GM10266 (cell line): Measurements from ENCODE around the gene HOXD8.

Source experiments
- DNase-seq: peaks from one replicate; pipeline ENCODE4 v3.0.0; 2012; ENCODE audit errors: extremely low spot score
- CTCF ChIP-seq: IDR thresholded peaks from 2 replicates; pipeline ENCODE4 v1.5.1; 2012; ENCODE audit warnings: mild to moderate bottlenecking, low read depth; ENCODE audit not compliant: control insufficient read depth, insufficient read depth; ENCODE audit errors: missing control alignments

Gene HOXD8

GRCh38 chr2:176151442-176152287, 22.2 kb downstream of the HOXD8 start, which contains the start of gene HOXD4:
Gene HOXD4, plus strand, starts transcription at chr2:176151550. Its CDS starts 84 bp downstream, at chr2:176151634.
- DNase-seq = no peak
- TF ChIP-seq CTCF = no peak

GRCh38 chr2:176152350-176153181, 23.1 kb downstream of the HOXD8 start:
- no peak for DNase-seq
- TF ChIP-seq CTCF = no peak

GRCh38 chr2:176154576-176155252, 25.2 kb downstream of the HOXD8 start:
- no peak for TF ChIP-seq CTCF
- no peak for DNase-seq

GRCh38 chr2:176155356-176156044, 26.0 kb downstream of the HOXD8 start:
- no peak for TF ChIP-seq CTCF
- no peak for DNase-seq

- DNase-seq = no peak
- TF ChIP-seq CTCF = no peak
Observed at GRCh38 chr2:176156301-176156806, 26.8 kb downstream of the HOXD8 start.

- no peak for TF ChIP-seq CTCF
- no peak for DNase-seq
Observed at GRCh38 chr2:176156807-176157498, 27.4 kb downstream of the HOXD8 start, which contains the start of gene HOXD3. Gene HOXD3, plus strand, starts transcription at chr2:176157307. Its CDS starts 11,808 bp downstream, at chr2:176169115.
